Duodenal mucosa (tissue), 2 donors: ENCODE data around the gene TLX1.

Experiments used
- H3K27ac ChIP-seq: one replicate; pipeline ENCODE4 v1.7.0; 2013; ENCODE audit warnings: low read depth, low read length
- H3K27me3 ChIP-seq, 2 donors: one replicate each; pipeline ENCODE4 v1.7.0; 2013; ENCODE audit warnings: low read length in 2 of 2, control low read depth in 1 of 2; ENCODE audit not compliant: insufficient read depth in 2 of 2, control insufficient read depth in 1 of 2
- H3K36me3 ChIP-seq, 2 donors: one replicate each; pipeline ENCODE4 v1.7.0; 2013; ENCODE audit warnings: low read length in 2 of 2, control low read depth in 1 of 2; ENCODE audit not compliant: insufficient read depth in 2 of 2, control insufficient read depth in 1 of 2
- H3K4me1 ChIP-seq, 2 donors: one replicate each; pipeline ENCODE4 v1.7.0; 2013; ENCODE audit warnings: low read length in 2 of 2, control low read depth in 1 of 2; ENCODE audit not compliant: insufficient read depth in 2 of 2, control insufficient read depth in 1 of 2
- H3K4me3 ChIP-seq, 2 donors: one replicate each; pipeline ENCODE4 v1.7.0; 2013; ENCODE audit warnings: low read length in 2 of 2, low read depth in 1 of 2
- H3K9ac ChIP-seq, 2 donors: one replicate each; pipeline ENCODE4 v1.7.0; 2013; ENCODE audit warnings: low read length in 2 of 2, low read depth in 1 of 2
- H3K9me3 ChIP-seq, 2 donors: one replicate each; pipeline ENCODE4 v1.7.0; 2013; ENCODE audit warnings: low read length in 2 of 2, control low read depth in 1 of 2; ENCODE audit not compliant: control insufficient read depth in 1 of 2

TLX1 gene

DNA sequence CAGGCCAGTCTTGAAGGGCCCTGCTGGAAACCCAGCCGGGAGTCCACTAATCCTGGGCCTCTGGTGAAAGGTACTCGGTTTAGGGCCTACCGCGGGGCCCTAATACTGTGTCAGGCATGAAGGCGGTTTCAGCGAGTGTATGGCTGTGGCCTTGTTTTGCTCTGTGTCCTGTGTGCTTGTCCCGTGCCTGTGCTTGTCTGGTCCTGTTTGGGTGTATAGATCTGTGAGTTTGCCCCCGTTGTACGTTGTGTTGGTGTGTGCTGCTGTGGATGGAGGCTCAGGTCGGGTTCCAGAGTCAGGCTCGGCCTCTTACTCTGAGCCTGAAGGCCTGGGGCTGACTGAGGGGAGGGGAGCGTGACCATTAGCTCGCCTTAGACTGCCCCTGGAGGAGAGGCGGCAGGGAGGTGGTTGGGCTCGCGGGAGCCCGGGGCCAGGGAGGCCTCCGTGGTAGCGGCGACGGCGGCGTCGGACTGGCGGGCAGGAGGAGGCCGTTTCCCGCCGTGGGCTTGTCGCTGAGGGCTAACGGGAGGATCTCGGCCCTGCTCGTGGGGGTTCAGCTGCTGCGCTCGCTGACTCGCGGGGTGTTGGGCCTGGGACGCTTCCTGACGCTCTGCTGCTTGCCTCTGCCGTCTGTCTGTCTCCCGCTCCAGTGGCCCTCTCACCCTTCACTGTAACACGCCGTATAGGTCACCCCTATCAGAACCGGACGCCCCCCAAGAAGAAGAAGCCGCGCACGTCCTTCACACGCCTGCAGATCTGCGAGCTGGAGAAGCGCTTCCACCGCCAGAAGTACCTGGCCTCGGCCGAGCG, 2.6 kb downstream of the TLX1 start:
- no peaks in the 10 kb centered on the region for H3K9me3 ChIP-seq
- H3K4me1 ChIP-seq, result peaks cover 4 to 7% of the 10 kb centered on the region in 2 donors
- peaks cover 86 to 100% of the 10 kb centered on the region in 2 donors for H3K27me3 ChIP-seq
- H3K27ac ChIP-seq, result no peak overlapping the region
- H3K9ac ChIP-seq, result no peak overlapping the region
- H3K36me3 ChIP-seq, result no peaks in the 10 kb centered on the region
- H3K4me3 ChIP-seq, result no peak overlapping the region

DNA sequence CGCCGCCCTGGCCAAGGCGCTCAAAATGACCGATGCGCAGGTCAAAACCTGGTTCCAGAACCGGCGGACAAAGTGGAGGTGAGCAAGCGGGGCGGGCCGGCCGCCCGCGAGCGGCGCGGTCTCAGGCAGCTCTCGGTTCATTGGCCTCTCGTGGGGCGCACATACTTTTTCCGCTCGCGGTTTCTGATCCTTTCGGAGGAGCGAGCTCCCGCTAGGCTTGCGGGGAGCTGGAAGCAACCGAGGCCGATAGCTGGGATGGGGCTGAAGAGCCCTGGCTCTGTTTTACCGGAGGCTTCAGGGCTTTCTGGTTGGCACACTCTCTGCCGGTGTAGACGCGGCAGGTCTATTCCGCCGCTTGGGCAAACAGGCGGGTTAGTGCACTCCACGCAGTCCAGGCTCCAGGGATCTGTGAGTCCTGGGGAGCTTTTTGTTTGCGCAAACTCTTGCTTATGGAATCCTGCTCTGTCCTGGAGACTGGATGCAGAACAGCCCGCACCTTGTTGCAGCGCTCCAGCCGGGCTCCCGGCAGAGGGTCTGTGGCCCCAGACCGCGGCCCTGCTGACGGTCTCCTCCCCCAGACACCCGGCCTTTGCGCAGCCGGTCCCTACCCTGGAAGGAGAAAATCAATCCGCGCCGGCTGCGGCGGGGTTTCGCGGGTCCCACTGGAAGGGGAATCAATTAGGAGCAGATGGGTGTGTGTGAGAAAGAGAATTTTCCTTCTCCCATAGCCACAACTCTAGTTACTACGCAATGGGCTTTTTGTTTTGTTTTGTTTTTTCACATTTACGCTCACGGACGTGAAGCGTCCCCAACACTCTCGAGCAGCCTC, 3.4 kb downstream of the TLX1 start:
- no peak overlapping the region for H3K27ac ChIP-seq
- H3K4me1 ChIP-seq, result peaks cover 4 to 7% of the 10 kb centered on the region in 2 donors
- no peak overlapping the region for H3K9ac ChIP-seq
- no peaks in the 10 kb centered on the region for H3K36me3 ChIP-seq
- H3K27me3 ChIP-seq, result peaks cover 91 to 100% of the 10 kb centered on the region in 2 donors
- no peaks in the 10 kb centered on the region for H3K9me3 ChIP-seq
- H3K4me3 ChIP-seq, result no peak overlapping the region

DNA sequence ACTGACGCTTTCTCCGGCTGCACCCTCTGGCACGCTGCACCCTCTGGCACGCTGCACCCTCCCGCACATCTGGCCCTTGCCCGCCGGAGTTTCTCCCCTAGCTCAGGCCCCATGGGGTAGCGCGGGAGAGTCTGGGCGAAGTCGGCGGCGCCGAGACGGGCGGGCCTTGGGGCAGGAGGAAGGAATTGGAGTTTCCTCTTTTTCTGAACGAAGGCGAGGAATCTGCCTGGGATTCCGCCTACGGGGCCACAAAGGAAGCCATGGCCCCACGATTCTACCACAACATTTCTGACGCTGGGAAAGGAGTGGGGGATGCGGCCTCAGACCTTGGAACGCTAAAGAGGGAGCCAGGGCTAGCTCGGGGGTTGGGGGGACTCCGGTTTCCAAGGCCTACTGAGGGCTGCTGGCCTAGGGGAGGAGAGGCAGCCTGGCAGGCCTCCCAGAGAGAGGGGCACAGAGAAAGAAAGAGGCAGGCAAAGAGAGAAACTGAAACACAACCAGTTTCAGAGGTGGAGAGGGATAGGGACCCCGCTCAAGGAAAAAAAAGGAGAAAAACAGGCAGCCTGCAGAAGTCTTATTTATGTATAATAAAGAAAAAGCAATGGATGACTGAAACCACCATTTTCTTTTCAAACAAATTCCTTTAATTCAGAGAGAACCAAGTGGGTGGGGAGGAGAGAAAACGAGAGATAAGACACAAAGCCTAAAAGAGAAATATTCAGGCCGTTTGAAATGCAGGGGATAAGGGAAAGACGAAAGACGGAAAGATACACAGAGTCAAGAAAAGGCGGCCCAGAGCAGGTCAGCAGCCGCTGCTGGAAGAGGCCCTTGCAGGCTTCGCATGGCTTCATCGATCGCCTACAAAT, 4.3 kb downstream of the TLX1 start:
- H3K27ac ChIP-seq, result no peak overlapping the region
- peaks cover 4 to 7% of the 10 kb centered on the region in 2 donors for H3K4me1 ChIP-seq
- no peaks in the 10 kb centered on the region for H3K36me3 ChIP-seq
- no peak overlapping the region for H3K9ac ChIP-seq
- no peak overlapping the region for H3K4me3 ChIP-seq
- H3K27me3 ChIP-seq, result peaks cover 93 to 99% of the 10 kb centered on the region in 2 donors
- no peaks in the 10 kb centered on the region for H3K9me3 ChIP-seq

DNA sequence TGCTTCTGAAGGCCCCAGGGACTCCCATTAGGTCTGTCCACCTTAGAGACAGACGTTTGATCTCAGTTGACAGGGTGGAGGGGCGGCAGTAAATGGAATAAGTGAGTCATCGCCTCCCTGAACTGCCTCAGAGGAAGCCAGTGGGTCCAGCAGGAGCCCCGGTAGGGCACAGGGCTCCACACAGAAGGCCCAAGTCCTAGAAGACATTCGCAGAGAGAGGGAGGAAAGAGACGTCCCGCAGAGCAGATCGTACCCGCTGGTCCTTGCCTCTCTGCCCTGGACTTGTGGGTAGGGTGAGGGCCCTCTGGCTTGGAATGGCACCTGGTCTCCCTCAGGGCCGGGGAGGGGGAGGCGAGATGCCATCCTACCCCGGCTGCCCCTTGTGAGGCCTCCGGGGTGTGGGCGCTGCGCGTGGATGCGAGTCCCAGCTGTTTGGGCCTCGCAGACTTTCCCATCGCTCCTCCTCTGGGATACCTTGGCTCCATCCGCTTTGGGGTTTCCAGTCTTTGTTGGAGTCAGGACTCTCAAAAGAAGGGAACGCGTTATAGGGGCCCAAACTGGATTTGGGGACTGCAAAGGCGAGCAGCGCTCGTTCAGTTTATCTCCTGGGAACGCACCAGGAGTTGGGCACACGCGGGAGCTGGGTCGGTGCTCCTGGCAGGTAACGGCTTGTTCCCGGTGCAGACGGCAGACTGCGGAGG, 5.1 kb downstream of the TLX1 start:
- no peak overlapping the region for H3K9ac ChIP-seq
- no peaks in the 10 kb centered on the region for H3K9me3 ChIP-seq
- H3K4me3 ChIP-seq, result no peak overlapping the region
- H3K4me1 ChIP-seq, result peaks cover 4 to 5% of the 10 kb centered on the region in 2 donors
- peaks cover 93 to 99% of the 10 kb centered on the region in 2 donors for H3K27me3 ChIP-seq
- H3K27ac ChIP-seq, result no peak overlapping the region
- H3K36me3 ChIP-seq, result no peaks in the 10 kb centered on the region

DNA sequence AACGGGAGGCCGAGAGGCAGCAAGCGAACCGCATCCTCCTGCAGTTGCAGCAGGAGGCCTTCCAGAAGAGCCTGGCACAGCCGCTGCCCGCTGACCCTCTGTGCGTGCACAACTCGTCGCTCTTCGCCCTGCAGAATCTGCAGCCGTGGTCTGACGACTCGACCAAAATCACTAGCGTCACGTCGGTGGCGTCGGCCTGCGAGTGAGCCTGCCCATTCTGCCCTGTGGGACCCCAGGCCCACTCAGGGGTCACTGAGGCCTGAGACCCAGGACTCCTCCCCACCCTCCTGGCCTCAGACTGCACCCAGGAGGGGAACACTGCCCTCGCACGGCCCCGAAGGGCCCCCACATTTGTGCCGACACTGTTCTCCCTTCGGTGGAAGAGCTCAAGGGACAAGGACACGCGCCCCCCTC, 5.6 kb downstream of the TLX1 start:
- Histone ChIP-seq H3K36me3 (no peaks in the 10 kb centered on the region), H3K4me1 (peaks cover 0 to 4% of the 10 kb centered on the region in 2 donors), H3K27me3 (peaks cover 99% of the 10 kb centered on the region in 2 donors), H3K4me3 (no peak overlapping the region), H3K9ac (no peak overlapping the region), H3K27ac (no peak overlapping the region), H3K9me3 (no peaks in the 10 kb centered on the region)

DNA sequence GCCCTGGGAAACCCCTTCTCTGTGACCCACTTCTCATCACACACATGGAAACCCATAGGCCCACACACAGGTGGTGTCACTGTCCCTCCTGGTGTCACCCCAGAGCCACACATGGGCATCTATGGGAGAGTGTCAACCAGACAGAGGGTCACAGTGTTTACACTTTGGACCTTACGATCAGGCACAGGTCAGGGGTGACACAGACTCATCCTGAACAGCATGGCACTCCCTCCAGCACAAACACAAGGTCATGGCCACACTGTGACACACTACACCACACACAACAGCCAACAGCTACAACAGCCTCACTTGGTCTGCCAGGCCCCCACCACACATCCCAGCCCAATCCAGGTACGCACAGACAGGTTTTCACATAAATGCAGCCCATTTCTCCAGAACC, 6.2 kb downstream of the TLX1 start:
- Histone ChIP-seq H3K9me3 (no peaks in the 10 kb centered on the region), H3K4me3 (no peak overlapping the region), H3K4me1 (peaks cover 0 to 4% of the 10 kb centered on the region in 2 donors), H3K27me3 (peaks cover 98 to 99% of the 10 kb centered on the region in 2 donors), H3K27ac (no peak overlapping the region), H3K36me3 (no peaks in the 10 kb centered on the region), H3K9ac (no peak overlapping the region)

DNA sequence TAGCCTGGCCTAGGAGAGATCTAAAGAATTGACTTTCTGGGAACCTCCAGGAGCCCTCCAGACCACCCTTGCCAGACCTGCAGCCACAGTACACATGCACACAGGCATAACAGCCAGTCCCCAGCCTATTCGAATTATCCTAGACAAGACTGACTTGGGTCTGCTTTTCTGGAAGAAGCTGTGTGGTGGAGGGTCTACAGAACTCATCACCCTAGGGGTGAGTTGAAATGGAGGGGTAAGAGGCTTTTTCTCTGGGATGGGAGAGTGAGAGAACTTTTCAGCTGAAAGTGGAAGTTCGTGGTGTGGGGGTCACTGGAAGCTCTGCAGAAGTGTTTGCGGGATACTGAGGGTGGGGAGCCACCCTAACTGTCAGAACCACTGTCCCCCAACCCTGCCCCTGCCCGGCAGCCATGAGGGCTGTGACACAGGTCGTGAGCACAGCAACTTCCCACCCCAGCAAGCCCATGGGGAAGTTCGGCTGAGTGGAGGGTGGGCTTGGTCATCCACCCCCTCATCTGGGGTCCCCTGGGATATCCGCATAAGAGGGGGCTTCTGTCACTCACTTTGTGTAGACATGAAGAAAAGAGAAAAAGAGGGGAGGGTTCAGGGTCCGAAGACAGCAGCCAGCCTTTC, 7.8 kb downstream of the TLX1 start:
- no peak overlapping the region for H3K27ac ChIP-seq
- H3K9me3 ChIP-seq, result no peaks in the 10 kb centered on the region
- H3K36me3 ChIP-seq, result no peaks in the 10 kb centered on the region
- H3K9ac ChIP-seq, result no peak overlapping the region
- peaks cover 94 to 97% of the 10 kb centered on the region in 2 donors for H3K27me3 ChIP-seq
- no peak overlapping the region for H3K4me3 ChIP-seq
- H3K4me1 ChIP-seq, result peaks cover 0 to 7% of the 10 kb centered on the region in 2 donors

DNA sequence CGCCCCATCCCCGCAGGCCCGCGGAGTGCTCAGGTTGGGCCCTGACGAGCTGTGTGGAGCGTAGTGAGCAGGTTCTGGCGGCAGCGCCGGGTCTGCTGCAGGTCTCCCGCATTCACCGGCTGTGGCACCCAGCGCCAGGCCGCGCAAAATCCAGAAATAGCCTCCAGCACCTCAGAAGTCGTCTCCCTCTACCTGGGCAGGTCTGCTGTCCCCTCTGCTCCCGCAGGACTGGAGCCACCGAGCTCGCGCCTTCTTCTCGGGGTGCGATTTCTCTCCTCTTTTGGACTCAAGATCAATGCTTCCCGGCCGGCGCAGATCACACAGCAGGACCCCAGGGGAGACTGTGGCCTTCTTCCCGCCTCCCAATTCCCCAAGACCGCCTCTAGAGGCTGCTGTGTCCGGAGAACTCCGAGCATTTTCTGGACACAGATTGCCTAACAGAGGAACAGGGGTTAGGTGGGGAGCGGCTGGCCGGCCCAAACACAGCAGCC, 8.4 kb downstream of the TLX1 start:
- Histone ChIP-seq H3K36me3 (no peaks in the 10 kb centered on the region), H3K9me3 (no peaks in the 10 kb centered on the region), H3K27me3 (peaks cover 90 to 97% of the 10 kb centered on the region in 2 donors), H3K4me3 (no peak overlapping the region), H3K9ac (no peak overlapping the region), H3K27ac (no peak overlapping the region), H3K4me1 (peaks cover 0 to 7% of the 10 kb centered on the region in 2 donors)
